NCI-H2227 treated with DMSO at 0.1 percent for 48 hours (cell line): ENCODE measurements around the gene PTPRQ.
A peak's percentile ranks its signal among the peaks of the same experiment; 100 is the strongest.
"Not testable (repeated sequence)": the region's sequence is repeated elsewhere in the genome, so short reads cannot be mapped to it uniquely, and the experiment has no call there.

Experiments
- DNase-seq: peaks from one replicate; lab custom pipeline; 2025; lab: John Stamatoyannopoulos, UW

The PTPRQ gene

GRCh38 chr12:80643961-80644360 lies 199.9 kb downstream of the PTPRQ start:
- DNase-seq = no peak

GRCh38 chr12:80648881-80649280 lies 204.8 kb downstream of the PTPRQ start:
- no peak for DNase-seq

GRCh38 chr12:80655751-80656150 lies 211.7 kb downstream of the PTPRQ start:
- DNase-seq = no peak

- DNase-seq = no peak
Measured at GRCh38 chr12:80659512-80660063, 215.6 kb downstream of the PTPRQ start.

- no peak for DNase-seq
Measured at GRCh38 chr12:80662586-80662985, 218.6 kb downstream of the PTPRQ start.

GRCh38 chr12:80670214-80670613 lies 226.2 kb downstream of the PTPRQ start:
- no peak for DNase-seq

- not testable (repeated sequence) for DNase-seq
Measured at GRCh38 chr12:80676042-80676636, 232.1 kb downstream of the PTPRQ start.

- no peak for DNase-seq
Measured at GRCh38 chr12:80676856-80677255, 232.8 kb downstream of the PTPRQ start.

GRCh38 chr12:80677994-80678393 lies 234.0 kb downstream of the PTPRQ start:
- DNase-seq = no peak

GRCh38 chr12:80679346-80680131 lies 235.5 kb downstream of the PTPRQ start:
- DNase-seq = no peak

GRCh38 chr12:80681287-80681686 lies 237.3 kb downstream of the PTPRQ start:
- DNase-seq = no peak

- no peak for DNase-seq
Measured at GRCh38 chr12:80681786-80682185, 237.8 kb downstream of the PTPRQ start.

GRCh38 chr12:80684077-80684495 lies 240.1 kb downstream of the PTPRQ start:
- DNase-seq = peak; percentile 13

GRCh38 chr12:80690090-80690489 lies 246.1 kb downstream of the PTPRQ start:
- no peak for DNase-seq

- DNase-seq = no peak
Measured at GRCh38 chr12:80690513-80690912, 246.5 kb downstream of the PTPRQ start.

GRCh38 chr12:80692114-80692513 lies 248.1 kb downstream of the PTPRQ start:
- DNase-seq = no peak

GRCh38 chr12:80697270-80697887 lies 253.3 kb downstream of the PTPRQ start:
- DNase-seq = no peak

- DNase-seq = no peak
Measured at GRCh38 chr12:80698256-80698655, 254.2 kb downstream of the PTPRQ start.

- no peak for DNase-seq
Measured at GRCh38 chr12:80698847-80699542, 255.0 kb downstream of the PTPRQ start.

- no peak for DNase-seq
Measured at GRCh38 chr12:80700327-80700726, 256.3 kb downstream of the PTPRQ start.

GRCh38 chr12:80701388-80701787 lies 257.4 kb downstream of the PTPRQ start:
- DNase-seq = no peak
